HCT116 (cell line): ENCODE measurements around the gene IL1RAPL1. TPM values are rescaled to one million over a fixed set of nuclear protein-coding genes. Genes with fewer than 3 reads are reported as not detected.

Source experiments
- ATAC-seq: fragments of 200-7000 bp; cut with Tn5 transposase; 2 replicates; pipeline ENCODE4 v1.9.1; 2020; ENCODE audit warnings: mild to moderate bottlenecking, moderate library complexity
- BruUV-seq: library from RNA; stranded (reverse); fragments of 400-500 nt; replicated peaks from 2 replicates; lab custom pipeline; 2021; lab: Mats Ljungman, UMichigan
- CTCF ChIA-PET: fragments of 300-600 bp; sonication (Branson Sonifier 250); formaldehyde crosslinking; loops from one replicate; lab custom pipeline; 2021; ENCODE audit warnings: antibody characterized with exemption; lab: Charles Lee
- POLR2A ChIA-PET: fragments of 300-600, 350-600 bp; sonication (Branson Sonifier 250); formaldehyde crosslinking; loops from one replicate; lab custom pipeline; 2021; ENCODE audit warnings: antibody characterized with exemption; lab: Charles Lee
- RAD21 ChIA-PET, 2 experiments: fragments of 300-600 bp; sonication (Branson Sonifier 250); formaldehyde crosslinking; loops; one replicate each; lab custom pipeline; 2023; ENCODE audit warnings: low total read pairs in 2 of 2; ENCODE audit not compliant: uncharacterized antibody in 2 of 2, unreplicated experiment in 2 of 2, low non-redundant PET in 1 of 2; lab: Charles Lee
- DNase-seq: peaks from one replicate; pipeline ENCODE4 v3.0.0-alpha.2; 2010; ENCODE audit warnings: low read depth, low spot score
- H2AFZ ChIP-seq: fragments of 200-600 bp; shearing (Covaris generic), sonication (generic); 2 replicates; pipeline ENCODE4 v1.6.1; 2017; ENCODE audit warnings: low read depth, mixed run types, mixed read lengths, antibody characterized with exemption, low read length; ENCODE audit not compliant: poor library complexity, severe bottlenecking
- H3K27ac ChIP-seq: 2 replicates; pipeline ENCODE4 v1.5.1; 2012; ENCODE audit warnings: low read depth, low read length
- H3K27me3 ChIP-seq: fragments of 200-600 bp; sonication (generic); 2 replicates; pipeline ENCODE4 v1.6.1; 2016; ENCODE audit warnings: mixed run types, low read length, mixed read lengths; ENCODE audit not compliant: insufficient read depth
- H3K36me3 ChIP-seq, 2 experiments: fragments of 200-500 bp in 1 of 2; fragments of 200-600 bp in 1 of 2; sonication (Bioruptor generic) in 1 of 2; sonication (generic) in 1 of 2; 2 replicates each; pipeline versions ENCODE4 v1.5.1 to v1.6.1; 2014 to 2016; ENCODE audit warnings: low read length in 2 of 2, inconsistent platforms in 1 of 2, mixed read lengths in 1 of 2, mixed run types in 1 of 2; ENCODE audit not compliant: insufficient read depth in 2 of 2, control insufficient read depth in 1 of 2
- H3K4me1 ChIP-seq, 2 experiments: fragments of 200-600 bp in 1 of 2; sonication (generic) in 1 of 2; 2 replicates each; pipeline versions ENCODE4 v1.5.1 to v1.6.1; 2012 to 2017; ENCODE audit warnings: low read length in 2 of 2, inconsistent platforms in 1 of 2, mild to moderate bottlenecking in 1 of 2, mixed read lengths in 1 of 2, mixed run types in 1 of 2, moderate library complexity in 1 of 2; ENCODE audit not compliant: insufficient read depth in 2 of 2, control insufficient read depth in 1 of 2
- H3K4me2 ChIP-seq: fragments of 200-600 bp; sonication (generic); 2 replicates; pipeline ENCODE4 v1.6.1; 2017; ENCODE audit warnings: mixed run types, low read length, mixed read lengths
- H3K4me3 ChIP-seq, 2 experiments: fragments of 200-600 bp in 1 of 2; sonication (generic) in 1 of 2; replicated peaks in 1 of 2; 2 replicates each; pipeline ENCODE4 v1.5.1; 2011 to 2016; ENCODE audit warnings: low read length in 2 of 2, control low read depth in 1 of 2, low read depth in 1 of 2, mild to moderate bottlenecking in 1 of 2, mixed read lengths in 1 of 2, mixed run types in 1 of 2
- H3K79me2 ChIP-seq: fragments of 200-600 bp; sonication (generic); 2 replicates; pipeline ENCODE4 v1.6.1; 2017; ENCODE audit warnings: mild to moderate bottlenecking, mixed run types, low read length, moderate library complexity, mixed read lengths; ENCODE audit not compliant: insufficient read depth
- H3K9ac ChIP-seq: fragments of 200-600 bp; sonication (generic); 2 replicates; pipeline ENCODE4 v1.6.1; 2016; ENCODE audit warnings: low read length, mixed read lengths
- H3K9me2 ChIP-seq: fragments of 200-600 bp; sonication (generic), shearing (Covaris generic); 2 replicates; pipeline ENCODE4 v1.6.1; 2017; ENCODE audit warnings: mixed run types, mild to moderate bottlenecking, moderate library complexity; ENCODE audit not compliant: insufficient read depth
- H3K9me3 ChIP-seq, 2 experiments: fragments of 200-500 bp in 1 of 2; fragments of 200-600 bp in 1 of 2; sonication (Bioruptor generic) in 1 of 2; sonication (generic) in 1 of 2; 2 replicates each; pipeline ENCODE4 v1.6.1; 2014 to 2017; ENCODE audit warnings: low read length in 2 of 2, mixed read lengths in 2 of 2, inconsistent platforms in 1 of 2, low read depth in 1 of 2, mild to moderate bottlenecking in 1 of 2, mixed run types in 1 of 2, moderate library complexity in 1 of 2; ENCODE audit not compliant: control insufficient read depth in 1 of 2, insufficient read depth in 1 of 2
- H4K20me1 ChIP-seq: fragments of 200-600 bp; sonication (generic), shearing (Covaris generic); 2 replicates; pipeline ENCODE4 v1.6.1; 2017; ENCODE audit warnings: mixed run types, mild to moderate bottlenecking, moderate library complexity; ENCODE audit not compliant: insufficient read depth
- CBX3 ChIP-seq: IDR thresholded peaks from 2 replicates; pipeline ENCODE4 v1.6.1; 2012; ENCODE audit warnings: low read depth
- ELF1 ChIP-seq: IDR thresholded peaks from 2 replicates; pipeline ENCODE4 v1.6.1; 2012; ENCODE audit warnings: low read depth, borderline replicate concordance
- EZH2 ChIP-seq: fragments of 200-600 bp; sonication (generic); IDR thresholded peaks from 2 replicates; pipeline ENCODE4 v1.6.1; 2017; ENCODE audit warnings: antibody characterized with exemption, mixed run types
- EZH2phosphoT487 ChIP-seq: fragments of 200-600 bp; IDR thresholded peaks from 2 replicates; pipeline ENCODE4 v1.6.1; 2018; ENCODE audit warnings: antibody characterized with exemption, borderline replicate concordance
- JUND ChIP-seq: IDR thresholded peaks from 2 replicates; pipeline ENCODE4 v1.6.1; 2012
- POLR2A ChIP-seq: IDR thresholded peaks from 2 replicates; pipeline ENCODE4 v1.7.0; 2011; ENCODE audit warnings: borderline replicate concordance; ENCODE audit not compliant: insufficient read depth, insufficient read length; ENCODE audit errors: extremely low read depth
- RAD21 ChIP-seq: IDR thresholded peaks from 2 replicates; pipeline ENCODE4 v1.6.1; 2012; ENCODE audit warnings: low read depth, mild to moderate bottlenecking
- SP1 ChIP-seq: IDR thresholded peaks from 2 replicates; pipeline ENCODE4 v1.6.1; 2012; ENCODE audit warnings: low read depth
- SRF ChIP-seq: IDR thresholded peaks from 2 replicates; pipeline ENCODE4 v1.6.1; 2012; ENCODE audit warnings: low read depth
- TCF7L2 ChIP-seq: IDR thresholded peaks from 2 replicates; pipeline ENCODE4 v1.7.0; 2011; ENCODE audit warnings: borderline replicate concordance, inconsistent platforms; ENCODE audit not compliant: insufficient read depth, insufficient read length; ENCODE audit errors: extremely low read depth
- ZFX ChIP-seq: fragments of 450-650 bp; IDR thresholded peaks from 2 replicates; pipeline ENCODE4 v1.6.1; 2017
- intact Hi-C: fragments of 100-400 bp; cut with micrococcal nuclease; formaldehyde crosslinking; loops from 2 replicates; pipeline ENCODE4 v1.10.0; 2022
- total RNA-seq: library from RNA; stranded (reverse); gene quantifications from one replicate; pipeline ENCODE4 v1.2.1, GENCODE V29; 2021; ENCODE audit not compliant: unreplicated experiment
- TF ChIP-seq, protein P1 (sequence below): IDR thresholded peaks from 2 replicates; pipeline ENCODE4 v1.6.1; 2011; ENCODE audit warnings: mild to moderate bottlenecking, low read length, moderate library complexity; ENCODE audit not compliant: insufficient replicate concordance; ENCODE audit errors: extremely low read depth

The IL1RAPL1 gene
- total RNA-seq, 1 experiment from 2014 or later = 2.8 TPM

DNA sequence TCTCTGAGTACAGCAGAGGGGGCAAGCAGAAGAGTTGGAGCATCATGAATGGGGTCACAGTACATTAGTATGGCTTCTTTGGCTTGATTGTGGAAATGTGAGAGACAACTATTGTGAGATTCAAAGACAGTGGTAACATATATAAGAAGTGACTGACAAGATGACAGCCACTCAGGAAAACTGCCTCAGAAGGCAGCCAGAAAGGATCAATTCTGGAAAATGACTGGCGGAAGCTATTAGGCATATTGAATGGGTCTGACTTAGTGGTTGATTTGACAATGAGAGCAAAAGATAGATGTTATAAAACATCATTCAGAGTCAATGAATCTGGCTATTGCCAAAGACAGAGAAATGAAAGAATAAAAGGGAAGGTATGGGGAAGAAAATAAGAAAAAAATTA lies 1282.6 kb downstream of the IL1RAPL1 start:
- POLR2A ChIA-PET = no interaction called here
- Histone ChIP-seq H3K4me1 (no peaks in the 10 kb centered on the region), H3K36me3 (no peaks in the 10 kb centered on the region), H3K9me3 (no peaks in the 10 kb centered on the region), H3K4me3 (no peak overlapping the region), H3K4me2 (no peak overlapping the region), H4K20me1 (no peaks in the 10 kb centered on the region), H3K9me2 (no peaks in the 10 kb centered on the region), H2AFZ (no peak overlapping the region), H3K79me2 (no peaks in the 10 kb centered on the region), H3K9ac (no peak overlapping the region), H3K27ac (no peak overlapping the region), H3K27me3 (no peaks in the 10 kb centered on the region)
- DNase-seq (no peak), ATAC-seq (no peak)
- intact Hi-C loops = no loop called here
- no TSS peak for BruUV-seq
- no peak for TF ChIP-seq RAD21
- no peak for TF ChIP-seq ZFX
- TF ChIP-seq SRF = no peak
- no peak for TF ChIP-seq TCF7L2
- TF ChIP-seq EZH2 = no peak
- no peak for TF ChIP-seq POLR2A
- no peak for TF ChIP-seq ELF1
- TF ChIP-seq SP1 = no peak
- no peak for TF ChIP-seq JUND
- TF ChIP-seq EZH2phosphoT487 = no peak
- no peak for TF ChIP-seq CBX3
- TF ChIP-seq, protein P1, sequence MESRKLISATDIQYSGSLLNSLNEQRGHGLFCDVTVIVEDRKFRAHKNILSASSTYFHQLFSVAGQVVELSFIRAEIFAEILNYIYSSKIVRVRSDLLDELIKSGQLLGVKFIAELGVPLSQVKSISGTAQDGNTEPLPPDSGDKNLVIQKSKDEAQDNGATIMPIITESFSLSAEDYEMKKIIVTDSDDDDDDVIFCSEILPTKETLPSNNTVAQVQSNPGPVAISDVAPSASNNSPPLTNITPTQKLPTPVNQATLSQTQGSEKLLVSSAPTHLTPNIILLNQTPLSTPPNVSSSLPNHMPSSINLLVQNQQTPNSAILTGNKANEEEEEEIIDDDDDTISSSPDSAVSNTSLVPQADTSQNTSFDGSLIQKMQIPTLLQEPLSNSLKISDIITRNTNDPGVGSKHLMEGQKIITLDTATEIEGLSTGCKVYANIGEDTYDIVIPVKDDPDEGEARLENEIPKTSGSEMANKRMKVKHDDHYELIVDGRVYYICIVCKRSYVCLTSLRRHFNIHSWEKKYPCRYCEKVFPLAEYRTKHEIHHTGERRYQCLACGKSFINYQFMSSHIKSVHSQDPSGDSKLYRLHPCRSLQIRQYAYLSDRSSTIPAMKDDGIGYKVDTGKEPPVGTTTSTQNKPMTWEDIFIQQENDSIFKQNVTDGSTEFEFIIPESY = no peak
- RAD21 ChIA-PET = no interaction called here
- CTCF ChIA-PET = no interaction called here
